ENCODE data around the gene EPHA3.

DNA sequence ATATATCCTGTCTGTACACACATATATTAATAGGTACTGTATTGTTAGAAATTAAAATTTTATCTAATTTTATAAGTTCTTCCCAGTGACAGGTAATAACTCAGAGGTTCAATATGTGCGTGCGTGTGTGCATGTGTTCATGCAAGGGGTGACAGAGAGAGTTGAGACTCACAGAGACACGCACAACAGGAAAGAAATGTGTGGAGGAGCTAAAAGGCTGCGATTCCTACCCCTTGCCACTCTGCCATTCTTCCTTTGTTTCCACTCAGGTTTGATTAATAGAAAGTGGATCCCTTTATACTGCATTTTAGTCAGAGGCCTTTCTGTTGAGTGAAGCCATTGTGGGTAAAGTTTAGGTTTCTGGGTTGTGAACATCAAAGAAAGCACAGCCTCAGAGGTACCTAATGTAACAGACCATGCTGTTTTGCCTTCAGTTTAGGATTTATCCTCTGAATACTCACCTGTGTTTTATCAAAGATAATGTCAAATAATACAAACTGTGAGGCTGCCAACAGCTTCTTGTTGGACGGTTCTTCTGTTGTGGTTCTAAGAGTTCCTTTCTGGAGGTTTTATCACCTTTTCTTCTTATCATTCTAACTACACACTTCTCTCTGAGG, 182.3 kb downstream of the EPHA3 start:
- no peak for TF ChIP-seq CTCF (IDR thresholded peaks at IDR 0.05)
- no peak for TF ChIP-seq POLR2A (IDR thresholded peaks at IDR 0.05)

Data from body of pancreas (tissue), 4 donors.